HEK293 (cell line): Measurements from ENCODE around the gene TEAD4.

ENCODE experiments used
- ZNF155 ChIP-seq: fragments of 450-650 bp; formaldehyde crosslinking; IDR thresholded peaks from 2 replicates; pipeline ENCODE4 v1.5.1; 2016; ENCODE audit warnings: missing biosample characterization, missing genetic modification characterization
- TF ChIP-seq, protein P1 (sequence below): fragments of 450-650 bp; formaldehyde crosslinking; IDR thresholded peaks from 2 replicates; pipeline ENCODE4 v1.5.1; 2016; ENCODE audit warnings: missing biosample characterization, missing genetic modification characterization

DNA sequence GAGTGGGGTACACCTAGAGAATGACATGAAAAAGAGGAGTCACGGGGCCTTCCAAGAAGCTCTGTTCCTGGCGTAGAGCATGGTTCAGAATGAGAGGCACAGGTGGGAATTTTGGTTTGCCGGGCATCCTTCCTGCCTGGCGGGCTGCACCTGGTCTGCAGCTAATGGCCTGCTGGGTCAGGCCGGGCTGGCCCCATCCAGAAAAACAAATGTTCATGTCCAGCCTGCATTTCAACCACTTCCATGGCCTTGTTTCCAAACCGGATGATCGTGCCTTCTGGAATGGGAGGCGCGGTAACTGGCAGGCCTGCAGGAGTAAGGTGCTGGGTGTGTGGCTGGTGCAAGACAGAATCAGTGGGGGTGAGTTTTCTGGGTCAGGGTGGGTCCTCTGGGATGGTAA, 14.4 kb downstream of the TEAD4 start:
- TF ChIP-seq, protein P1, sequence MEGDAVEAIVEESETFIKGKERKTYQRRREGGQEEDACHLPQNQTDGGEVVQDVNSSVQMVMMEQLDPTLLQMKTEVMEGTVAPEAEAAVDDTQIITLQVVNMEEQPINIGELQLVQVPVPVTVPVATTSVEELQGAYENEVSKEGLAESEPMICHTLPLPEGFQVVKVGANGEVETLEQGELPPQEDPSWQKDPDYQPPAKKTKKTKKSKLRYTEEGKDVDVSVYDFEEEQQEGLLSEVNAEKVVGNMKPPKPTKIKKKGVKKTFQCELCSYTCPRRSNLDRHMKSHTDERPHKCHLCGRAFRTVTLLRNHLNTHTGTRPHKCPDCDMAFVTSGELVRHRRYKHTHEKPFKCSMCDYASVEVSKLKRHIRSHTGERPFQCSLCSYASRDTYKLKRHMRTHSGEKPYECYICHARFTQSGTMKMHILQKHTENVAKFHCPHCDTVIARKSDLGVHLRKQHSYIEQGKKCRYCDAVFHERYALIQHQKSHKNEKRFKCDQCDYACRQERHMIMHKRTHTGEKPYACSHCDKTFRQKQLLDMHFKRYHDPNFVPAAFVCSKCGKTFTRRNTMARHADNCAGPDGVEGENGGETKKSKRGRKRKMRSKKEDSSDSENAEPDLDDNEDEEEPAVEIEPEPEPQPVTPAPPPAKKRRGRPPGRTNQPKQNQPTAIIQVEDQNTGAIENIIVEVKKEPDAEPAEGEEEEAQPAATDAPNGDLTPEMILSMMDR (tag by site-specific recombination): no peak
- TF ChIP-seq ZNF155 (tag by site-specific recombination): no peak
